ENCODE data around the gene SLC13A4. TPM values are rescaled to one million over a fixed set of nuclear protein-coding genes. Genes with fewer than 3 reads are reported as not detected.
"Not testable (repeated sequence)": the region's sequence is repeated elsewhere in the genome, so short reads cannot be mapped to it uniquely, and the experiment has no call there.

The SLC13A4 gene
- total and polyA plus RNA-seq, 4 experiments from 2014 or later, result 0.52 TPM; not detected in 3

DNA sequence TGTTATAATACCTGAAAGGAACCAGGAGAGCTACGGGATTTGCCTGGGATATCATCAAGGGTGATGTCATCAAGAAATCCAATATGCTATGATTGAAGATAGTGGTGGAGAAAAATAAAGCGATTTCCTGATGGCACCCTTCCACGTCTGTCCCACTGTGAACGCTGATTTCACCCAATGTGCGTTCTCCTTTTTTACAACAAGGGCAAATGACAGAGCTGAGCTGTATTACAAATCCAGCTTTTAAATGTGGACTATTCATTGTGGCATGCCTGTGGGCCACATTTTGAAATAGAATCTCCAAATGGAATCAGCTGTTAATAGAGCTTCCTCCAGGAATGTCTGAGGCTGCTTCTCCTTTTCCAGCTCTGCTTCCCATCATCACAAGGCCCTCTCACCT is 23.3 kb downstream of the SLC13A4 start:
- no peak for DNase-seq
- intact Hi-C loops (cut with micrococcal nuclease), result no loop called here
- Mint-ChIP-seq H3K9me3 (no peaks in the 10 kb centered on the region), H3K4me3 (no peak overlapping the region), H3K27ac (peak overlapping the region in 2 of 7 donors; percentile 36 to 44), H3K27me3 (no peaks in the 10 kb centered on the region), H3K36me3 (peaks cover 0 to 19% of the 10 kb centered on the region in 2 donors), H3K4me1 (peaks cover 0 to 3% (median 0%) of the 10 kb centered on the region in 4 donors)
- ChIA-PET POLR2A (ENCODE audit: partially characterized antibody) (no interaction called here), CTCF (ENCODE audit: partially characterized antibody) (interaction anchor here (1.3 kb wide), 1 partner anchor 9 kb away, joined by 3 read pairs; no protein-coding TSS in a partner anchor)
- H3K27me3 ChIP-seq (ENCODE audit: insufficient read depth, low read length), result no peaks in the 10 kb centered on the region
- H3K9me3 ChIP-seq (ENCODE audit: control insufficient read depth in 1 of 2, low read length in 2 of 2), result no peaks in the 10 kb centered on the region
- no peaks in the 10 kb centered on the region for H3K36me3 ChIP-seq (ENCODE audit: insufficient read depth, low read length)
- no peaks in the 10 kb centered on the region for H3K4me1 ChIP-seq (ENCODE audit: insufficient read depth, low read length)
- H3K4me3 ChIP-seq (ENCODE audit: low read length in 2 of 2), result no peak overlapping the region
- H3K27ac ChIP-seq (ENCODE audit: low read depth, low read length), result no peak overlapping the region

DNA sequence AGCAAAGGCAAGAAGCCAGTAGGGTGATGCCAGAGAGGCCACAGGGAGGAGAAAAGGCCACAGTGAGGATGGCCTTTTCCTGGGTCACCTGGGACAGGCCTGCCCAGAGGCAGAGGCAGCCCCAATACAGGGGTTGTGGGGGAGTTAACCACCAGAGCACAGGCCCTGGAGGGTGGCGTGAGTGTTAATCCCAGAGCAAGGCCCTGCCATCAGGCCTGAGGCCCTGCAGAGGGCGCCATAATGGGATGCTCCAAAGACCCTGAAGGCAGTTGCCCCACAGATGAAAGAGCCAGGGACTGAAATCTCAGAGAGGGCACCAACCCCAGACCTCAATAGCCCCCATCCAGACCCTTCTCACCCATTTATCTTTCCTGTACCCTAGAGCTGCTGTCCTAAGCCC is 23.9 kb downstream of the SLC13A4 start:
- Histone ChIP-seq H3K9me3 (ENCODE audit: control insufficient read depth in 1 of 2, low read length in 2 of 2) (no peaks in the 10 kb centered on the region), H3K36me3 (ENCODE audit: insufficient read depth, low read length) (no peaks in the 10 kb centered on the region), H3K4me1 (ENCODE audit: insufficient read depth, low read length) (no peaks in the 10 kb centered on the region), H3K4me3 (ENCODE audit: low read length in 2 of 2) (no peak overlapping the region), H3K27ac (ENCODE audit: low read depth, low read length) (no peak overlapping the region), H3K27me3 (ENCODE audit: insufficient read depth, low read length) (no peaks in the 10 kb centered on the region)
- intact Hi-C loops (cut with micrococcal nuclease), result no loop called here
- Mint-ChIP-seq H3K27me3 (no peaks in the 10 kb centered on the region), H3K4me3 (no peak overlapping the region), H3K4me1 (peaks cover 0 to 3% (median 0%) of the 10 kb centered on the region in 4 donors), H3K36me3 (peaks cover 0 to 17% of the 10 kb centered on the region in 2 donors), H3K27ac (peak overlapping the region in 2 of 7 donors; percentile 13 to 56), H3K9me3 (no peaks in the 10 kb centered on the region)
- ChIA-PET POLR2A (ENCODE audit: partially characterized antibody) (no interaction called here), CTCF (ENCODE audit: partially characterized antibody) (no interaction called here)
- no peak for DNase-seq

DNA sequence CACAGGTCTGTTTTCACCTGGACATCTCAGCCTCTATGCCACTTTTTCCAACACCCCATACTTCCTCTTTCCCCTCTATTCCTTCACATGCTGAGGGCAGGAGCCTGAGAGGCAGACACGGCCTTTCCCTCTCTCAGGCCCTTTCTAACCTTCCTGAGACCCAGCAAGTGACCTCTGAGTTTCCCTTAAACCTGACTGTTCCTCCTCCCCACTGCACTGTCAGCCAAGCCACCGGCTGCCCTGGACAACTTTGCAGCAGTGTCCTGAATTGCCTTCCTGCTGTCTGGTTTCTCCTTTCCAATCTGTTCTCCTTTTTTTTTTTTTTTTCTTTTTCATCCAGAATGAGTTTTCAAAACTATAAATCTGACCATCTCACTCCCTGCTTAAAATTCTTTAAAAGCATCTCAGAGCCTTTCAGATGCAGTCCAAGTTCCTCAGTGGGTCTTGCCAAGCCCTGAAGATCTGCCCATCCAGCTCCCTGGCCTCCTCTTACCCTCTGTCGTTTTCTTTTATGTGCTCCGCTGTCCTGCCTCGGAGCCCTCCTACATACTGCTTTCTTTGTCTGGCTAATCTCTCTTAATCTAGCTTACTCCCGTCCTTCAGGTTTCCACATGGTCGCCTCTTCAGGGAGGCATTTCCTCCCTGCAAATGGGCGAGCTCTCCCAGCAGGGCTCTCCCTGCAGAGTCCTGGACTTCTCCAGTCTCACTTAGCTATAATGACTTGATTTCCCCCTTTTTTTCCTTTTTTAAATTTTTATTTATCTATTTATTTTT is 30.5 kb downstream of the SLC13A4 start:
- Mint-ChIP-seq H3K27ac (no peak overlapping the region), H3K9me3 (no peaks in the 10 kb centered on the region)
- intact Hi-C loops (cut with micrococcal nuclease), result no loop called here

DNA sequence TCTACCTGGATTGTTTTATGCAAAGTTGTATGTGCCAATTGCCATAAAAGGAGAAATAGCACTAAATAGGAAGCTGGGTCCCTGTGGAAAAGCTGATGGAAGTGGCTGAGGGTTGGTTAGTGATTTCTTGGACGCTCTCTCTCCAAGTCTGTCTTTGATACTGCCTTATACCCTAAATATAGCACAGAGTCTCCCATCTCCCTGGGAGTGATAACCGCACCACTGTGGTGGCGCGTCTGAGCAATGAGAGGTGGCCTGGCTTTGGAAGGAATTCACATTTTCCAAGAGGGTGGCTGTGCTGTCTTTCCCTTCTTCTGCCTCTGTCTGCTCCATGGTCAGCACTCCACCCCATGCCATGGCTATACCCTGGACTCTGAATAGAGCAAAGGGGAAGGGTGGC is 34.4 kb downstream of the SLC13A4 start:
- no peaks in the 10 kb centered on the region for H3K27me3 ChIP-seq (ENCODE audit: insufficient read depth, low read length)
- intact Hi-C loops (cut with micrococcal nuclease), result no loop called here
- CTCF ChIA-PET (ENCODE audit: partially characterized antibody), result no interaction called here
- H3K4me1 ChIP-seq (ENCODE audit: insufficient read depth, low read length), result no peaks in the 10 kb centered on the region
- no peak overlapping the region for H3K27ac Mint-ChIP-seq
- H3K9me3 Mint-ChIP-seq, result no peaks in the 10 kb centered on the region
- H3K9me3 ChIP-seq (ENCODE audit: control insufficient read depth in 1 of 2, low read length in 2 of 2), result no peaks in the 10 kb centered on the region
- H3K4me3 Mint-ChIP-seq, result no peak overlapping the region
- no peak for DNase-seq
- no peak overlapping the region for H3K4me3 ChIP-seq (ENCODE audit: low read length in 2 of 2)
- H3K4me1 Mint-ChIP-seq, result no peaks in the 10 kb centered on the region
- H3K27me3 Mint-ChIP-seq, result no peaks in the 10 kb centered on the region
- POLR2A ChIA-PET (ENCODE audit: partially characterized antibody), result no interaction called here
- H3K36me3 ChIP-seq (ENCODE audit: insufficient read depth, low read length), result no peaks in the 10 kb centered on the region
- peaks cover 11 to 32% of the 10 kb centered on the region in 2 donors for H3K36me3 Mint-ChIP-seq
- no peak overlapping the region for H3K27ac ChIP-seq (ENCODE audit: low read depth, low read length)

More for the DNA sequence above, 30.5 kb downstream of the SLC13A4 start:
- POLR2A ChIA-PET (ENCODE audit: partially characterized antibody), result no interaction called here
- H3K4me1 ChIP-seq (ENCODE audit: insufficient read depth, low read length), result no peaks in the 10 kb centered on the region
- H3K27me3 ChIP-seq (ENCODE audit: insufficient read depth, low read length), result no peaks in the 10 kb centered on the region
- no peaks in the 10 kb centered on the region for H3K36me3 ChIP-seq (ENCODE audit: insufficient read depth, low read length)
- Mint-ChIP-seq H3K4me1 (no peaks in the 10 kb centered on the region), H3K36me3 (peaks cover 0 to 24% of the 10 kb centered on the region in 2 donors), H3K27me3 (no peaks in the 10 kb centered on the region), H3K4me3 (no peak overlapping the region)
- DNase-seq, result no peak
- H3K4me3 ChIP-seq (ENCODE audit: low read length in 2 of 2), result no peak overlapping the region
- no peak overlapping the region for H3K27ac ChIP-seq (ENCODE audit: low read depth, low read length)
- no peaks in the 10 kb centered on the region for H3K9me3 ChIP-seq (ENCODE audit: control insufficient read depth in 1 of 2, low read length in 2 of 2)
- CTCF ChIA-PET (ENCODE audit: partially characterized antibody), result interaction anchor here (1.5 kb wide), 1 partner anchor 9 kb away, joined by 3 read pairs; no protein-coding TSS in a partner anchor

DNA sequence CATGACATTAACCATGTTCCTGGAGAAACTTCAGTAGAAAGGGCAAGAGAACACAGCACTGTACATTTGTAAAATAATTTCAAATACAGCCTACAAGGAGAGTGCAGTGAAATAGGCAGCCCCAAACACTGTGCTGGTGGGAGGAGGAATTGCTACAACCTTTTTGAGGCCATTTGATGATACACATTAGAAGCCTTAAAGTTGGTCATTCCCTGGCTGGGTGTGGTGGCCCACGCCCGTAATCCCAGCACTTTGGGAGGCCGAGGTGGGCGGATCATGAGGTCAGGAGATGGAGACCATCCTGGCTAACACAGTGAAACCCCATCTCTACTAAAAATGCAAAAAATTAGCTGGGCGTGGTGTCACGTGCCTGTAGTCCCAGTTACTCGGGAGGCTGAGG is 35.4 kb downstream of the SLC13A4 start:
- H3K27ac ChIP-seq (ENCODE audit: low read depth, low read length); H3K27me3 Mint-ChIP-seq; POLR2A ChIA-PET (ENCODE audit: partially characterized antibody); H3K4me1 ChIP-seq (ENCODE audit: insufficient read depth, low read length); H3K27me3 ChIP-seq (ENCODE audit: insufficient read depth, low read length); H3K4me1 Mint-ChIP-seq; CTCF ChIA-PET (ENCODE audit: partially characterized antibody); DNase-seq; H3K4me3 ChIP-seq (ENCODE audit: low read length in 2 of 2); intact Hi-C loops (cut with micrococcal nuclease); H3K27ac Mint-ChIP-seq; H3K9me3 Mint-ChIP-seq; H3K36me3 ChIP-seq (ENCODE audit: insufficient read depth, low read length); H3K9me3 ChIP-seq (ENCODE audit: control insufficient read depth in 1 of 2, low read length in 2 of 2); H3K4me3 Mint-ChIP-seq: not testable (repeated sequence)
- H3K36me3 Mint-ChIP-seq, result peaks cover 11 to 30% of the 10 kb centered on the region in 2 donors

DNA sequence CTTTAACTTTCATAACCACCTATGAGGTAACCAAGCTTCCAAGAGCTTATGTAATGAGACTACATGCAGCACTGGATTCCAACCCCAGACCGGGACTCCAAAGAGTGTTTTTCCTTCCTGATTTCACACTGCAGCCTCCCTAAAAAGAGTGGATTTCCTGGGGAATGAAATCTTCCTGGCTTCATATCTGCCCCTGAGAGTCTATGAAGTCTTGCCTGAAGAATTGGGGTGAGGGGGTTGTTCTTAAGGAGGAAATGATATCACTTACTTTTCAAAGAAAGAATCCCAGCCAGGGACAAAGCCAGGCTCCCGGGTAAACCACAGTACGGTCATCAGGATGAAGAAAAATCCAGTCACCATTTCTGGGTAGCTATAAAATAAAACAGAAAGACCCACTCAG is 35.9 kb downstream of the SLC13A4 start:
- no peak for DNase-seq
- H3K27me3 ChIP-seq (ENCODE audit: insufficient read depth, low read length), result no peaks in the 10 kb centered on the region
- ChIA-PET CTCF (ENCODE audit: partially characterized antibody) (no interaction called here), POLR2A (ENCODE audit: partially characterized antibody) (no interaction called here)
- Mint-ChIP-seq H3K9me3 (no peaks in the 10 kb centered on the region), H3K4me3 (no peak overlapping the region), H3K4me1 (no peaks in the 10 kb centered on the region), H3K27ac (no peak overlapping the region), H3K27me3 (no peaks in the 10 kb centered on the region), H3K36me3 (peaks cover 14 to 26% of the 10 kb centered on the region in 2 donors)
- H3K27ac ChIP-seq (ENCODE audit: low read depth, low read length), result no peak overlapping the region
- no peaks in the 10 kb centered on the region for H3K4me1 ChIP-seq (ENCODE audit: insufficient read depth, low read length)
- H3K36me3 ChIP-seq (ENCODE audit: insufficient read depth, low read length), result no peaks in the 10 kb centered on the region
- no peaks in the 10 kb centered on the region for H3K9me3 ChIP-seq (ENCODE audit: control insufficient read depth in 1 of 2, low read length in 2 of 2)
- intact Hi-C loops (cut with micrococcal nuclease), result no loop called here
- H3K4me3 ChIP-seq (ENCODE audit: low read length in 2 of 2), result no peak overlapping the region

DNA sequence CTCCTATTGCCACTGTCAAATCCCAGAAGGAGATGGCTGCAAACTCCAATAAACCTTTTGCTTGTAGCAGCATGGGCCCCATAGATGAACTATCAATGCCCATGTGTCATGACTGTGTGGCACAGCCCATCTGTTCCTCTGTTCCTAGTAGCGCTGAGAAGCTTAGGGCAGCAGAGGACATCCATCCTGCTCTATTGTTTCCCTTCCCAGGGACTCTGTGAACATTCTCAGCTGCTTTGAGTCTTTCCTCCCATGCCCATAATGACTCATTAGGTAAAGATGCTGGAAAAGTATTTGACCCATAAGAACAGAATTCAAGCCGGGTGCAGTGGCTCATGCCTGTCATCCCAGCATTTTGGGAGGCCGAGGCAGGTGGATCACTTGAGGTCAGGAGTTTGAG is 37.4 kb downstream of the SLC13A4 start:
- no peaks in the 10 kb centered on the region for H3K27me3 Mint-ChIP-seq
- peaks cover 14 to 27% of the 10 kb centered on the region in 2 donors for H3K36me3 Mint-ChIP-seq

More for the DNA sequence above, 37.4 kb downstream of the SLC13A4 start:
- Mint-ChIP-seq H3K9me3 (no peaks in the 10 kb centered on the region), H3K4me3 (no peak overlapping the region), H3K27ac (no peak overlapping the region), H3K4me1 (no peaks in the 10 kb centered on the region)
- ChIA-PET POLR2A (ENCODE audit: partially characterized antibody) (no interaction called here), CTCF (ENCODE audit: partially characterized antibody) (no interaction called here)
- Histone ChIP-seq H3K27ac (ENCODE audit: low read depth, low read length) (no peak overlapping the region), H3K9me3 (ENCODE audit: control insufficient read depth in 1 of 2, low read length in 2 of 2) (no peaks in the 10 kb centered on the region), H3K27me3 (ENCODE audit: insufficient read depth, low read length) (no peaks in the 10 kb centered on the region), H3K36me3 (ENCODE audit: insufficient read depth, low read length) (no peaks in the 10 kb centered on the region), H3K4me3 (ENCODE audit: low read length in 2 of 2) (no peak overlapping the region), H3K4me1 (ENCODE audit: insufficient read depth, low read length) (no peaks in the 10 kb centered on the region)
- no peak for DNase-seq
- intact Hi-C loops (cut with micrococcal nuclease), result no loop called here

Data from CD4-positive, alpha-beta memory T cell (primary cell).